ENCODE measurements around the gene CCDC51. TPM values are rescaled to one million over a fixed set of nuclear protein-coding genes. Genes with fewer than 3 reads are reported as not detected.

Gene CCDC51
- total and polyA plus RNA-seq, 4 donors = 6.6 to 14.4 (median 11.1) TPM

DNA sequence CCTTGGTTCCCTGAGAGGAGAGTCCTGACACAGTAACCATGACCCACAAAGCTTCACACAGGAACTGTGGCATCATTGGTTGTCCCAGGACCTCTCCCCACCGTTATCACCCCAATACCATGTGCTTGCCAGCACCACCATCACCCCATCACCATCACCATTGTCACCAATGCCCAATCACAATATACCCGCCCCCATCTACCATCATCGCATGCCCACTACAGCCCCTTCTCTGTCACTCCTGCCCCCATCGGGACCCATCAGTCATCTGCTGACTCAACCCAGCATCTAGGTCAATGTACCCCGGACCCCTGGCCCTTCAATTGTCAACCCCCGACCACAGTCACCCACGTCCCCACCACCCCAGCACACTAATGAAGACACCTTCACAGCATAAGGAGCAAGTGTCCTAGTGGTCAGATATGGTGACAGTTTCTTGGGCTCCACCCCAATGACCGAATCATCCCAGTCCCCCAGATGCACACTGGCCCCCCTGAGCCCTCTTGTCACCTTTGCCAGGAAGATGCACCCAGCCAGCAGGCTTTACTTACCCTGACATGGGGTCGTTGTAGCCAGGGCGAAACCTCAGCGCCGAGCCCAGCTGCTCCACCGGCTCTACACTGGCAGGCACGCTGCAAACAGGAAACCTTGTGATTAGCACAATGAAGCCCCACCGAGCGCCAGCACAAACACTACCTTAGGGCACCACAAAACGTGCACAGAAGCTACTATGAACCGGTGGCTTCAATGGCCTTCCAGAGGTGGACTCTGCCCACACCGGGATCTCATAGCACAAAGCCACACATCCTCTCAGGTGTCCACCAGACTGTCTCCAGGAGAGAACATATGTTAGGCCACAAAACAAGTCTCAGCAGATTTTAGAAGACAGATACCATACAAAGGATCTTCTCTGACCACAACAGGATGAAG is 39.0 kb upstream of the CCDC51 start:
- H3K4me3 ChIP-seq = no peak overlapping the region
- peaks cover 0 to 12% (median 0%) of the 10 kb centered on the region in 4 donors for H3K36me3 ChIP-seq (ENCODE audit: control insufficient read depth in 4 of 4, insufficient read depth in 4 of 4, low read length in 4 of 4)
- 50 to 65% methylated on average over 19 of the region's 19 CpGs for WGBS, 2 donors
- peaks cover 0 to 4% (median 0%) of the 10 kb centered on the region in 5 donors for H3K4me1 ChIP-seq (ENCODE audit: control insufficient read depth in 5 of 5, insufficient read depth in 5 of 5, low read length in 5 of 5)
- H3K9ac ChIP-seq (ENCODE audit: insufficient read depth in 1 of 2, low read length in 2 of 2) = no peak overlapping the region
- H3K27ac ChIP-seq (ENCODE audit: low read depth in 1 of 2, low read length in 1 of 2) = peak overlapping the region in 1 of 2 donors; percentile 7
- DNase-seq (no peak), ATAC-seq (ENCODE audit: insufficient read depth, low FRiP score) (no peak)
- H3K9me3 ChIP-seq (ENCODE audit: control insufficient read depth in 4 of 4, insufficient read depth in 3 of 4, low read length in 3 of 4) = no peaks in the 10 kb centered on the region
- H3K27me3 ChIP-seq (ENCODE audit: control insufficient read depth in 3 of 3, insufficient read depth in 3 of 3, low read length in 2 of 3) = no peaks in the 10 kb centered on the region
- TF ChIP-seq, protein P1, sequence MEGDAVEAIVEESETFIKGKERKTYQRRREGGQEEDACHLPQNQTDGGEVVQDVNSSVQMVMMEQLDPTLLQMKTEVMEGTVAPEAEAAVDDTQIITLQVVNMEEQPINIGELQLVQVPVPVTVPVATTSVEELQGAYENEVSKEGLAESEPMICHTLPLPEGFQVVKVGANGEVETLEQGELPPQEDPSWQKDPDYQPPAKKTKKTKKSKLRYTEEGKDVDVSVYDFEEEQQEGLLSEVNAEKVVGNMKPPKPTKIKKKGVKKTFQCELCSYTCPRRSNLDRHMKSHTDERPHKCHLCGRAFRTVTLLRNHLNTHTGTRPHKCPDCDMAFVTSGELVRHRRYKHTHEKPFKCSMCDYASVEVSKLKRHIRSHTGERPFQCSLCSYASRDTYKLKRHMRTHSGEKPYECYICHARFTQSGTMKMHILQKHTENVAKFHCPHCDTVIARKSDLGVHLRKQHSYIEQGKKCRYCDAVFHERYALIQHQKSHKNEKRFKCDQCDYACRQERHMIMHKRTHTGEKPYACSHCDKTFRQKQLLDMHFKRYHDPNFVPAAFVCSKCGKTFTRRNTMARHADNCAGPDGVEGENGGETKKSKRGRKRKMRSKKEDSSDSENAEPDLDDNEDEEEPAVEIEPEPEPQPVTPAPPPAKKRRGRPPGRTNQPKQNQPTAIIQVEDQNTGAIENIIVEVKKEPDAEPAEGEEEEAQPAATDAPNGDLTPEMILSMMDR (IDR thresholded peaks at IDR 0.05; ENCODE audit: control extremely low read depth, extremely low read depth) = no peak

DNA sequence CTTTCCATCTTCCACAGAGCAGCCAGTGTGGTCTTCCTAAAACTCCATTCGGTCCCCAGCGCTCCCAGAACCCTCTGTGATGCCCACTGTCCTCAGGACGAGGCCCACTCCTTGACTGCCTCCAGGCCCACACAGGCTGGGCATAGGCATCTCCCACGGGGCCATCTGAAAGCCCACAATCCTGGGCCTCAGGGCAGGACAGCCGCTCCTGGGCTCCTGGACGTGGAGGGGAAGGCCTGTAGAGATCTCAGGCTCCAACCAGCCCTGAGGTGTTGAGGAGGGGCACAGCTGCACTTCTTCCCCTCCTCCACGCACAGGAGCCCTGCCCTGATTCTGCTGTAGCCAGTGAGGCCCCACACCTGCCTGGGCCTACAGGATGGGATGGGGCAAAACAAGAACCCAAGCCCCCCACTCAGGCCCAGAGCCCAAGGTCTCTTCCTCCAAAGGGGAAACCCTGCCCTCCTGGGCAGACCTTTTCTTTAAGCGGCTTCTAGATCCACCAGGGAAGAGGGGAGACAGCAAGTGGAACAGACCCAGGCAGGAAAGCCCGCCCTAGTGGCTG is 38.1 kb upstream of the CCDC51 start:
- no peak for DNase-seq
- WGBS, 2 donors = 87 to 90% methylated on average over 9 of the region's 9 CpGs

DNA sequence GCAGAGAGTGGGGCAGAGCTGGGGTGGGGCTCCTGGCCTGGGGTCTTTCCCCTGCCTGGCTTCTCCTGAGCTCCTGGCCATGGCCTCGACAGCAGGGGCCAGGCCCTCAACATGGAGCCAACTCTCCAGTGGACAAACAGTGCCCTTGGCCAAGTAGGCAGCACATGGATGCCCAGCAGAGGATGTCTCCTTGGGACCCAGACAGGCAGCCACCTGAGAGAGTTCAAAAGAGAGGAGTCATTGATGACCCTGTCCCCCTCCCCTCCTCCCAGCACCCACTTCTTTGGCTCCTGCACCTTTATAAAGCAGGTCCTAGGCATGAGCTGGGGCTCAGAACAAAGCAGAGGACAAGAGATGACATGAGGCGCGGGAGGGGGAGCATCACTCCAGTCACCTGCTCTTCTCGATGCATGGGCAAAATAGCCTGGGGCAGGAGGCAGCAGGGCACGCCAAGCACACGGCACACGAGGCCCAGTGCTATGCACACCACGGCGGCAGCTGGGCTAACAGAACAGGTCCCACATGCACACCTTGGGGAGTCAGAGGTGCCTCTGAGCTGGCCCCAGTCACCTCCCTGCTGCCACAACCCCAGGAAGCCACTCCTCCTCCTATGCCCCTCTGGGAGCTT is 36.6 kb upstream of the CCDC51 start:
- Histone ChIP-seq H3K27ac (ENCODE audit: low read depth in 1 of 2, low read length in 1 of 2) (no peak overlapping the region), H3K36me3 (ENCODE audit: control insufficient read depth in 4 of 4, insufficient read depth in 4 of 4, low read length in 4 of 4) (peaks cover 0 to 12% (median 0%) of the 10 kb centered on the region in 4 donors), H3K4me1 (ENCODE audit: control insufficient read depth in 5 of 5, insufficient read depth in 5 of 5, low read length in 5 of 5) (peaks cover 0 to 8% (median 6%) of the 10 kb centered on the region in 5 donors), H3K4me3 (no peak overlapping the region), H3K27me3 (ENCODE audit: control insufficient read depth in 3 of 3, insufficient read depth in 3 of 3, low read length in 2 of 3) (no peaks in the 10 kb centered on the region), H3K9me3 (ENCODE audit: control insufficient read depth in 4 of 4, insufficient read depth in 3 of 4, low read length in 3 of 4) (no peaks in the 10 kb centered on the region), H3K9ac (ENCODE audit: insufficient read depth in 1 of 2, low read length in 2 of 2) (no peak overlapping the region)
- WGBS, 2 donors = 87 to 93% methylated on average over 9 of the region's 9 CpGs
- ATAC-seq (ENCODE audit: insufficient read depth, low FRiP score) (no peak), DNase-seq (no peak)
- TF ChIP-seq, protein P1 (IDR thresholded peaks at IDR 0.05; ENCODE audit: control extremely low read depth, extremely low read depth) = no peak

More for the DNA sequence above, 38.1 kb upstream of the CCDC51 start:
- TF ChIP-seq, protein P1 (IDR thresholded peaks at IDR 0.05; ENCODE audit: control extremely low read depth, extremely low read depth) = no peak
- Histone ChIP-seq H3K9ac (ENCODE audit: insufficient read depth in 1 of 2, low read length in 2 of 2) (no peak overlapping the region), H3K4me3 (no peak overlapping the region), H3K9me3 (ENCODE audit: control insufficient read depth in 4 of 4, insufficient read depth in 3 of 4, low read length in 3 of 4) (no peaks in the 10 kb centered on the region), H3K27me3 (ENCODE audit: control insufficient read depth in 3 of 3, insufficient read depth in 3 of 3, low read length in 2 of 3) (no peaks in the 10 kb centered on the region), H3K27ac (ENCODE audit: low read depth in 1 of 2, low read length in 1 of 2) (peak overlapping the region in 1 of 2 donors; percentile 9), H3K4me1 (ENCODE audit: control insufficient read depth in 5 of 5, insufficient read depth in 5 of 5, low read length in 5 of 5) (peaks cover 0 to 8% (median 6%) of the 10 kb centered on the region in 5 donors), H3K36me3 (ENCODE audit: control insufficient read depth in 4 of 4, insufficient read depth in 4 of 4, low read length in 4 of 4) (peaks cover 0 to 12% (median 0%) of the 10 kb centered on the region in 4 donors)
- no peak for ATAC-seq (ENCODE audit: insufficient read depth, low FRiP score)

Data from lung (tissue), 12 donors.